HG03095 (cell line): ENCODE data around the gene SRGN.
A peak's percentile ranks its signal among the peaks of the same experiment; 100 is the strongest.

Source experiments
- ATAC-seq: cut with Tn5 transposase; IDR thresholded peaks from one replicate; pipeline ENCODE4 v1.9.1; 2021; ENCODE audit warnings: moderate library complexity; ENCODE audit not compliant: unreplicated experiment

Gene SRGN

GRCh38 chr10:69060127-69060798 is 27.6 kb upstream of the SRGN start:
- ATAC-seq: no peak

DNA sequence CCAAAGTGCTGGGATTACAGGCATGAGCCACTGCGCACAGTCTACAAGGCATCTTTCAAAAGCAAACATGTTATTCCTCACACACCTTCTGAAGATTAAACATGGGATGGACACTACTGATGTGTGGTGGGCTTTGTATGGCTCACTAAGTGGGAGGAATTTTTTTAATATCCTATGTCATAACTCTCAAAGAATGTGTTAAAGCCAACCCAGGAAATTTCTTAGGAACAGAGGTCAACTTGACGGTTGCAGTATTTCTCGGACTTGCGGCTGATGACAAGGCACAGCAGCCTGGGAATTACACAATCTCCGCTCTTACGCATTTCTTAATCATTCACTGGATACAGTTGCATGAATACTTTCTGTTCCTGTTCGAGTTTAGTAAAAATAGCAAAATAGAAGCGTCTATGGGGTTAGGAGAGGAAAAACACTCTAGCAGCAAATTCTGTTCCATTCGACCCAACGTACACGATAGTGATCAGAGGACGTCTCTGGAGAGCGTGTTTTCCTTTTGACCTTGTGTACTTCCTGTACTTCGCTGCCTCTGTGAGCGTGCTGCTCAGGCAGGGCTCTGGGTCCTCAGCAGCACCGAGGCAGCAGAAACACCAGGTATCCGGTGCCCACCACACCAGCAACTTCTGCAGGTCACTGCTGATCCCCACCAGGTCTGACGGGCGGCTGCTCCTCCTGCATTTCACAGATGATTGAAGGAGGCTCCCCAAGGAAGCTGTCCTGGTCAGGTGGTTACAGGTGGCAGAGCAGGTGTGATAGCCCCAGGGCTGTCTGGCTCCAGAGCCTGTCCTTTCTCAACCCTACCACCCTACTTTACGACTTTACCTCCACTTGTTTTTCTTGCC is 26.4 kb upstream of the SRGN start:
- peak; percentile 56 for ATAC-seq

- no peak for ATAC-seq
Measured at GRCh38 chr10:69062901-69063300, 25.0 kb upstream of the SRGN start.

- ATAC-seq: no peak
Measured at GRCh38 chr10:69064762-69065328, 23.1 kb upstream of the SRGN start.

GRCh38 chr10:69065406-69066361 is 22.2 kb upstream of the SRGN start:
- peak; percentile 56 for ATAC-seq

DNA sequence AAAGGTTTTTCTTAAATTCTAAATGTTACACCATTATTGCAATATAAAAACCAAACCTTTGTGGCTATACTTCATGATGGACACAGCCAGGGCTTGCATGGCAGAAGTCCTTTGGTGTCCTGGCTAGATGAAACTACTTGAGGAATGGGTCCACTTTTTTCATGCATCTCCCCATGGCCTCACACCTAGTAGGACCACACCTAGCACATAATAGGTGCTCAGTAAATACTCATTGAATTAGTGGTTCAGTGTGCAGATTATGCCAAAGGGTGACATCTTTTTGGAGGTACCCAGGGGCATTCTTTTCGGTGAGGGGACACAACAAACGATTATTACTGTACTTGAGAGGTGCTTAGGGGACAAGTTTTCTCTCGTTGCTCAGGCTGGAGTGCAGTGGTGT is 20.7 kb upstream of the SRGN start:
- ATAC-seq: no peak

- no peak for ATAC-seq
Measured at GRCh38 chr10:69068549-69068948, 19.4 kb upstream of the SRGN start.

DNA sequence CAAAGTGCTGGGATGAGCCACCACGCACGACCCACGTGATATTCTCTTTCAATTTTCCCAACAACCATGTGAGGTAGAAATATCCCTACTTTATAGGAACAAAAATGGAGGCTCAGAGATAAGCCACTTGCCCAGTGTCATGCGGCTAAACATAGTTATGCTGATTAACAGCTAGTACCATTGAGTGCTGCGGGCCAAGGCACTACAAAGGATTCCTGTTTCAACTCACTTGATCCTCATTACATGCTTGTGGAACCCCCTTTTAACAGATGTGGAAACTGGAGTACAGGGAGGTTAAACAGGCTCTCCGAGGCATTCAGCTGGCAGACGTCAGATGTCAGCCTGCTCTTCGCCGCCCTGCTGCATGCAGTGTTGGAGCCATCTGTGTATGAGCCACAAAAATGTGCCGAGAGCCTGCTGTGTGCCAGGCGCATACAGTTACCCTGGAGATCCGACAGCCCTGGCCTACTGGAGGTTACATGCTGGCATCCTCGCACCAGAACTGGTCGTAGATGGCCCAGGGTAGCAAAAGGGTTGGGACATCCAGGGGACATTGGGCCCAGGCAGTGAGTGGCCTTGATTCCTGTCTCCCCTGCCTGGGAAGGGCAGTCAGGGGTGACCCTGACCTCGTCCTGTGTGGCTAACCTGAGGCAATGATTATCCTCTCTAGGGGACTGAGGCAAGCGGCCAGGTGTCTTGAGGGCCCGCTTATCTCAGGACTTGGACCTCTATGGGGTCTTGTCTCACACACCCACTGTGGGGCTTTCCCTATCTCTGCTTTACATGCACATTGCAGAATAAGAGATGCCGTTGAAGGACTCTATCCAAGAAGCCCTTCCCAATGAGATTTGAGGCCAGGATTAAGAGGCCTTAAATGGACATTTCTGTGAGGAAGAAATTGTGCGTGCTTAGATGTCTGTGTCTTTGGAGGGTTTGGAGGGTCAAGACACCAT is 18.5 kb upstream of the SRGN start:
- ATAC-seq: no peak

- no peak for ATAC-seq
Measured at GRCh38 chr10:69070951-69071350, 17.0 kb upstream of the SRGN start.

DNA sequence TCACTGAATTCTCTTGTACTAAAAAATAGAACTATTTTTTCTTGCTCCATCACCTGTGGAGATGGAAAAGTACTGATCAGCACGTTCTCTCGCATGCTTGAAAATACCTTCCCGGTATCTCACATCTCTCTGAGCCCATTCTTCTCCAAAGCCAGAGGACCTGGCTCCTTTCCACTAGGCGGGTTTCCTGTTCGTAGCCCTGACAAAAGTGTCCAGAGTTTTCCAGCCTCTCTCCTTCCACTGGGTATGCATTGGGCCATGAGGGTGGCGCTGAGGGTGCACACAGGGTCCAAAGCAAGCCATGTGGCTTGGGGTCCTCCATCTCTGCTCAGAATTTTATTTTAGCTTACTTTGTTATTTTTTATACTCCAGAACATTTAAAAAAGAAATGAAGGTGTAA is 16.3 kb upstream of the SRGN start:
- no peak for ATAC-seq

- ATAC-seq: no peak
Measured at GRCh38 chr10:69073026-69073425, 14.9 kb upstream of the SRGN start.

GRCh38 chr10:69073736-69074364 is 14.1 kb upstream of the SRGN start:
- ATAC-seq: no peak

GRCh38 chr10:69074532-69074931 is 13.4 kb upstream of the SRGN start:
- ATAC-seq: no peak

DNA sequence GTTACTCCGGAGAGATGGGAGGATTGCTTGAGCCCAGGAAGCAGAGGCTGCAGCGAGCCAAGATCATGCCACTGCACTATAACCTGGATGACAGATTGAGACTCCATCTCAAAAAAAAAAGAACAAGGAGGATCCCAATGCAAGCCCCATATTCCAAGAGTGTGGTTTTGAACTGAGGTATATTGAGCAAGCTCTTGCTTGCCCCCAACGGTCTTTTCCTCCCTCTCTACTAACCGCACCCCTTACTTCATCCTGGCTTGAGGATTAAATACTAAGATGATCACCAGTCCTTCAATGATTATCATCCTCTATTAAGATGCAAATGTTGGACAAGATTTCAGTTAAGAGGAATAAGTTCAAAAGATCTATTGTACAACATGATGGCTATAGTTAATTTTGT is 12.5 kb upstream of the SRGN start:
- no peak for ATAC-seq

- ATAC-seq: no peak
Measured at GRCh38 chr10:69078311-69078710, 9.6 kb upstream of the SRGN start.

GRCh38 chr10:69080226-69080625 is 7.7 kb upstream of the SRGN start:
- no peak for ATAC-seq

- no peak for ATAC-seq
Measured at GRCh38 chr10:69086001-69086509, 1.8 kb upstream of the SRGN start.

- no peak for ATAC-seq
Measured at GRCh38 chr10:69088471-69088769, 517 bp downstream of the SRGN start.

DNA sequence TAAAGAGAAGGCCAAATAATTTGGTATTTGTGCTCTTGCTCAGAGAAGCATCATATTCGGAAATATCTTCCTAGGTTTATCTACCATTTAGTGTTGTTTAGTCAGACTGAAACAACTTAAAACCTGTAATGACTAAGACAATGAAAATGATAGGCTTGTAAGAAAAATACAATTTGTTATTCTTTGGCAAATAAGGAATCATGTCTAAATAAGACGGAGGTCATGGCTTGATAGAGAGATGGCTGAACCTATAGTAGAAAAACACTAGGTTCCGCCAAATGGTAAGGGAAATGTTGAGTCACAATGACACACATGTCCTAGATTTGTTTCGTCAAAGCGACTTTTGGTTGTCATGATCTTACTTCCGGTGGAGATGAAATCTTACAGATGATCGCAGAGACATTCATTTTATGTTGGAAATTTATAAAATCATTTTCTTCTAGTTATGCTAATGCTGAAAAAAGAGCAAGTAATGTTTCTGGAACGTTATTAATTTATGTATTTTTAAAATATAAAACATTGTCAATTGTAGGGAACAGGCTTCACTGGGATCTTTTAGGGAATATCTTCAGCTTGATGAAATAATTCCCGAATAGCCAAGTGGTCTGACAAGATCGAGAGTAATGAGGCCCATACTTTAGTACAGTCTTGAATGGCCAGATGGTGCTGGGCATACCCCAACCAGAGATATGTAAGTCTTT is 1.0 kb downstream of the SRGN start:
- no peak for ATAC-seq
